GM12872 (cell line): Measurements from ENCODE around the gene MUS81.

Source experiments
- CTCF ChIP-seq: IDR thresholded peaks from 3 replicates; pipeline ENCODE4 v1.5.1; 2011; ENCODE audit warnings: low read depth, mild to moderate bottlenecking, low read length, moderate library complexity; ENCODE audit not compliant: insufficient read depth

MUS81 gene

GRCh38 chr11:65854852-65855837 is 5.1 kb upstream of the MUS81 start:
- no peak for TF ChIP-seq CTCF

- no peak for TF ChIP-seq CTCF
Measured at GRCh38 chr11:65855927-65856363, 4.3 kb upstream of the MUS81 start.

GRCh38 chr11:65856689-65857499 is 3.3 kb upstream of the MUS81 start:
- TF ChIP-seq CTCF: no peak

- TF ChIP-seq CTCF: no peak
Measured at GRCh38 chr11:65857500-65857852, 2.8 kb upstream of the MUS81 start.

GRCh38 chr11:65857853-65858680 is 2.2 kb upstream of the MUS81 start, which contains the start of gene CFL1:
Gene CFL1, minus strand, starts transcription at chr11:65858180. Its CDS starts 81 bp downstream, at chr11:65858099.
- no peak for TF ChIP-seq CTCF

GRCh38 chr11:65858681-65859087 is 1.5 kb upstream of the MUS81 start:
- no peak; the same call in 2 of the 3 replicates for TF ChIP-seq CTCF
